ENCODE results near the gene SLC22A12. TPM values are rescaled to one million over a fixed set of nuclear protein-coding genes. Genes with fewer than 3 reads are reported as not detected.

Gene SLC22A12
- total RNA-seq, 1 donor from 2014 or later = not detected

GRCh38 chr11:64600281-64600992 lies 9.4 kb downstream of the SLC22A12 start:
- intact Hi-C loops (cut with micrococcal nuclease) = no loop called here
- DNase-seq (peak; percentile 17), ATAC-seq (no peak)

- no peak for ATAC-seq
- peak; percentile 15 for DNase-seq
- intact Hi-C loops (cut with micrococcal nuclease) = no loop called here
Measured at GRCh38 chr11:64601605-64602465, 10.8 kb downstream of the SLC22A12 start.

GRCh38 chr11:64602466-64603070 lies 11.5 kb downstream of the SLC22A12 start:
- ATAC-seq (no peak), DNase-seq (peak; percentile 3)
- intact Hi-C loops (cut with micrococcal nuclease) = no loop called here

- DNase-seq = no peak
- intact Hi-C loops (cut with micrococcal nuclease) = no loop called here
Measured at GRCh38 chr11:64603411-64604110, 12.5 kb downstream of the SLC22A12 start.

GRCh38 chr11:64604458-64605243 lies 13.6 kb downstream of the SLC22A12 start:
- no peak for DNase-seq

More at GRCh38 chr11:64603411-64604110, 12.5 kb downstream of the SLC22A12 start:
- ATAC-seq = no peak

GRCh38 chr11:64605244-64605560 lies 14.2 kb downstream of the SLC22A12 start:
- ATAC-seq (no peak), DNase-seq (no peak)
- intact Hi-C loops (cut with micrococcal nuclease) = no loop called here

More at GRCh38 chr11:64604458-64605243, 13.6 kb downstream of the SLC22A12 start:
- intact Hi-C loops (cut with micrococcal nuclease) = no loop called here
- ATAC-seq = no peak

GRCh38 chr11:64605656-64606585 lies 14.9 kb downstream of the SLC22A12 start:
- ATAC-seq = no peak
- intact Hi-C loops (cut with micrococcal nuclease) = no loop called here
- DNase-seq = no peak

- no peak for ATAC-seq
- intact Hi-C loops (cut with micrococcal nuclease) = no loop called here
- no peak for DNase-seq
Measured at GRCh38 chr11:64606796-64607380, 15.9 kb downstream of the SLC22A12 start.

GRCh38 chr11:64607381-64607985 lies 16.5 kb downstream of the SLC22A12 start:
- peak; percentile 37 for ATAC-seq
- intact Hi-C loops (cut with micrococcal nuclease) = no loop called here
- DNase-seq = no peak

- DNase-seq (peak; percentile 56), ATAC-seq (peak; percentile 86)
- intact Hi-C loops (cut with micrococcal nuclease) = no loop called here
Measured at GRCh38 chr11:64608046-64608445, 17.0 kb downstream of the SLC22A12 start.

GRCh38 chr11:64608636-64609035 lies 17.6 kb downstream of the SLC22A12 start:
- intact Hi-C loops (cut with micrococcal nuclease) = no loop called here
- DNase-seq (no peak), ATAC-seq (no peak)

GRCh38 chr11:64609436-64610047 lies 18.5 kb downstream of the SLC22A12 start:
- ATAC-seq (no peak), DNase-seq (no peak)
- intact Hi-C loops (cut with micrococcal nuclease) = no loop called here

GRCh38 chr11:64610596-64610995 lies 19.6 kb downstream of the SLC22A12 start:
- no peak for DNase-seq

GRCh38 chr11:64611176-64611575 lies 20.2 kb downstream of the SLC22A12 start:
- DNase-seq (no peak), ATAC-seq (no peak)
- intact Hi-C loops (cut with micrococcal nuclease) = no loop called here

More at GRCh38 chr11:64610596-64610995, 19.6 kb downstream of the SLC22A12 start:
- ATAC-seq = no peak
- intact Hi-C loops (cut with micrococcal nuclease) = no loop called here

- ATAC-seq (no peak), DNase-seq (no peak)
- intact Hi-C loops (cut with micrococcal nuclease) = no loop called here
Measured at GRCh38 chr11:64611869-64612646, 21.0 kb downstream of the SLC22A12 start.

GRCh38 chr11:64613648-64614047 lies 22.6 kb downstream of the SLC22A12 start:
- DNase-seq (no peak), ATAC-seq (no peak)
- intact Hi-C loops (cut with micrococcal nuclease) = no loop called here

Measured in left ventricle myocardium superior (tissue), 1 donor.